OCI-LY7 (cell line): ENCODE results near the gene DUSP22. TPM values are rescaled to one million over a fixed set of nuclear protein-coding genes. Genes with fewer than 3 reads are reported as not detected.

ENCODE experiments used
- BruUV-seq: library from RNA; stranded (reverse); fragments of 400-500 nt; replicated peaks from 2 replicates; lab custom pipeline; 2021; lab: Mats Ljungman, UMichigan
- CTCF ChIA-PET: fragments of 300-600 bp; sonication (Branson Sonifier 250); formaldehyde crosslinking; loops from one replicate; lab custom pipeline; 2022; ENCODE audit warnings: antibody characterized with exemption; ENCODE audit not compliant: unreplicated experiment; lab: Charles Lee
- POLR2A ChIA-PET: fragments of 300-600 bp; sonication (Branson Sonifier 250); formaldehyde crosslinking; loops from one replicate; lab custom pipeline; 2022; ENCODE audit warnings: antibody characterized with exemption; lab: Charles Lee
- DNase-seq: peaks from one replicate; pipeline ENCODE4 v3.0.0-alpha.2; 2015; ENCODE audit warnings: low spot score
- H2AFZ ChIP-seq: fragments of 200-600 bp; sonication (generic), shearing (Covaris generic); 2 replicates; pipeline ENCODE4 v1.6.1; 2014; ENCODE audit warnings: mild to moderate bottlenecking, antibody characterized with exemption, low read length, moderate library complexity
- H3K27ac ChIP-seq: fragments of 200-600 bp; sonication (generic); 2 replicates; pipeline ENCODE4 v1.5.1; 2014; ENCODE audit warnings: mixed run types, low read depth, mild to moderate bottlenecking, moderate library complexity, low read length, inconsistent platforms; ENCODE audit not compliant: poor library complexity, severe bottlenecking
- H3K36me3 ChIP-seq: fragments of 200-600 bp; sonication (generic); 2 replicates; pipeline ENCODE4 v1.6.1; 2014; ENCODE audit warnings: mild to moderate bottlenecking, antibody characterized with exemption, low read length, moderate library complexity, mixed read lengths; ENCODE audit not compliant: insufficient read depth
- H3K4me1 ChIP-seq: fragments of 200-600 bp; sonication (generic); 2 replicates; pipeline ENCODE4 v1.5.1; 2014; ENCODE audit warnings: mild to moderate bottlenecking, low read length; ENCODE audit not compliant: insufficient read depth, poor library complexity, severe bottlenecking
- H3K4me2 ChIP-seq: fragments of 200-600 bp; sonication (generic); 2 replicates; pipeline ENCODE4 v1.6.1; 2014; ENCODE audit warnings: mild to moderate bottlenecking, low read length
- H3K4me3 ChIP-seq: fragments of 200-600 bp; sonication (generic); 2 replicates; pipeline ENCODE4 v1.5.1; 2014; ENCODE audit warnings: mild to moderate bottlenecking, low read depth, low read length; ENCODE audit not compliant: poor library complexity, severe bottlenecking
- H3K79me2 ChIP-seq: fragments of 200-600 bp; sonication (generic); 2 replicates; pipeline ENCODE4 v1.6.1; 2016; ENCODE audit warnings: low read depth, mild to moderate bottlenecking, low read length, moderate library complexity, mixed read lengths; ENCODE audit not compliant: insufficient read depth
- H3K9me2 ChIP-seq: fragments of 200-600 bp; sonication (generic); 2 replicates; pipeline ENCODE4 v1.6.1; 2016; ENCODE audit warnings: mild to moderate bottlenecking, low read length, mixed read lengths; ENCODE audit not compliant: insufficient read depth
- H3K9me3 ChIP-seq: fragments of 200-600 bp; sonication (generic); 2 replicates; pipeline ENCODE4 v1.6.1; 2014; ENCODE audit warnings: mild to moderate bottlenecking, mixed run types, low read length, mixed read lengths
- H4K20me1 ChIP-seq: fragments of 200-600 bp; sonication (generic); 2 replicates; pipeline ENCODE4 v1.6.1; 2014; ENCODE audit warnings: mild to moderate bottlenecking, antibody characterized with exemption, low read length, moderate library complexity, mixed read lengths; ENCODE audit not compliant: insufficient read depth
- EZH2phosphoT487 ChIP-seq: fragments of 200-600 bp; sonication (generic); IDR thresholded peaks from 2 replicates; pipeline ENCODE4 v1.6.1; 2018; ENCODE audit warnings: low read depth, borderline replicate concordance, mild to moderate bottlenecking, mixed run types, antibody characterized with exemption, low read length, moderate library complexity, mixed read lengths
- intact Hi-C: fragments of 100-400 bp; cut with micrococcal nuclease; formaldehyde crosslinking; loops from one replicate; pipeline ENCODE4 v1.10.0; 2022; ENCODE audit not compliant: unreplicated experiment
- total RNA-seq, 2 experiments: library from RNA; depleted of rRNA in 1 of 2; stranded (reverse); fragments of >200 nt in 1 of 2; shearing (Covaris generic) in 1 of 2; gene quantifications; 2 replicates each; pipeline ENCODE4 v1.2.3, GENCODE V29; 2014 to 2022
- TF ChIP-seq, protein P1 (sequence below): fragments of 200-600 bp; sonication (generic); conservative IDR thresholded peaks from 2 replicates; pipeline ENCODE4 v1.5.1; 2014; ENCODE audit warnings: mild to moderate bottlenecking, antibody characterized with exemption, low read length, moderate library complexity, mixed read lengths

The DUSP22 gene
- total RNA-seq, 2 experiments from 2014 or later: 149 to 171 TPM

GRCh38 chr6:281469-282103 lies 10.7 kb upstream of the DUSP22 start:
- H3K4me1 ChIP-seq: peaks cover 9% of the 10 kb centered on the region
- ChIA-PET CTCF (no interaction called here), POLR2A (no interaction called here)
- no TSS peak for BruUV-seq
- no peaks in the 10 kb centered on the region for H3K36me3 ChIP-seq
- no peak overlapping the region for H3K4me2 ChIP-seq
- H2AFZ ChIP-seq: no peak overlapping the region
- intact Hi-C loops: no loop called here
- no peaks in the 10 kb centered on the region for H3K9me2 ChIP-seq
- TF ChIP-seq EZH2phosphoT487: no peak
- TF ChIP-seq, protein P1, sequence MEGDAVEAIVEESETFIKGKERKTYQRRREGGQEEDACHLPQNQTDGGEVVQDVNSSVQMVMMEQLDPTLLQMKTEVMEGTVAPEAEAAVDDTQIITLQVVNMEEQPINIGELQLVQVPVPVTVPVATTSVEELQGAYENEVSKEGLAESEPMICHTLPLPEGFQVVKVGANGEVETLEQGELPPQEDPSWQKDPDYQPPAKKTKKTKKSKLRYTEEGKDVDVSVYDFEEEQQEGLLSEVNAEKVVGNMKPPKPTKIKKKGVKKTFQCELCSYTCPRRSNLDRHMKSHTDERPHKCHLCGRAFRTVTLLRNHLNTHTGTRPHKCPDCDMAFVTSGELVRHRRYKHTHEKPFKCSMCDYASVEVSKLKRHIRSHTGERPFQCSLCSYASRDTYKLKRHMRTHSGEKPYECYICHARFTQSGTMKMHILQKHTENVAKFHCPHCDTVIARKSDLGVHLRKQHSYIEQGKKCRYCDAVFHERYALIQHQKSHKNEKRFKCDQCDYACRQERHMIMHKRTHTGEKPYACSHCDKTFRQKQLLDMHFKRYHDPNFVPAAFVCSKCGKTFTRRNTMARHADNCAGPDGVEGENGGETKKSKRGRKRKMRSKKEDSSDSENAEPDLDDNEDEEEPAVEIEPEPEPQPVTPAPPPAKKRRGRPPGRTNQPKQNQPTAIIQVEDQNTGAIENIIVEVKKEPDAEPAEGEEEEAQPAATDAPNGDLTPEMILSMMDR: no peak
- no peaks in the 10 kb centered on the region for H4K20me1 ChIP-seq
- no peak overlapping the region for H3K4me3 ChIP-seq
- H3K79me2 ChIP-seq: no peaks in the 10 kb centered on the region
- no peak overlapping the region for H3K27ac ChIP-seq
- no peak for DNase-seq
- H3K9me3 ChIP-seq: no peaks in the 10 kb centered on the region

DNA sequence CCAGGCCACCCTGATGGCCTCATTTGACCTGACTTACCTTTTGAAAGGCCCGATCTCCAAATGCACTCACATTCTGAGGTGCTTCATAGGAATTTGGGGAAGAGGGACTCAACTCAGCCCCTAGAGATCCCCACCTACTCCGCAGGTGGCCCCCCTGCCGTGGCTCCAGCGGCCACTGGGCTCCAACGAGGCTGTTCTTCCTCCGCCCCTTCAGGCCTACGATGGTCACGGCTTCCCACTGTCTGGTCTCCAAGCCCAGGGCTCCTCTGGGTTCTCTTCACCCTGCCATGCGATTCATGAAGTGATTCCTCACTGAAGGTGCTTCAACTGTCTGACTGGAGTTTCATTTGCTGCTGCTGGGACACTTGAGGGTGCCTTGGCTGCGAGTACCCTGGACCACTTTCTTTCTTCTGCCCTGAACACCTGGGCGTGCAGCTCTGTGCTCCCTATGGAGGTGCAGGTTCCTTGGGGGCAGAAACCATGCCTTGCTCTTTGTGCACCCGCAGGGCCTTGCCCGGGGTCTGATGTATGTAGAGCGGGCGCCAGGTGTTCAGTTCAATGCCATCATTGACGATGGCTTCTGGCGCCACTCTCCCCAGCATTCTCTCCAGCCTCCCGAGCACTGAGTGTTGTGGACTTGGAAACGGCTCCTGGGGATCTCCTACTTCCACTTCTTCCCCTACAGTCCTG lies 10.0 kb upstream of the DUSP22 start:
- BruUV-seq: no TSS peak

More for the DNA sequence above, 10.0 kb upstream of the DUSP22 start:
- intact Hi-C loops: no loop called here
- no peak overlapping the region for H3K4me2 ChIP-seq
- H3K9me2 ChIP-seq: no peaks in the 10 kb centered on the region
- ChIA-PET POLR2A (no interaction called here), CTCF (no interaction called here)
- no peaks in the 10 kb centered on the region for H3K79me2 ChIP-seq
- peaks cover 17% of the 10 kb centered on the region for H3K4me1 ChIP-seq
- no peaks in the 10 kb centered on the region for H3K36me3 ChIP-seq
- no peak overlapping the region for H2AFZ ChIP-seq
- H3K27ac ChIP-seq: no peak overlapping the region
- no peaks in the 10 kb centered on the region for H3K9me3 ChIP-seq
- no peak overlapping the region for H3K4me3 ChIP-seq
- no peak for TF ChIP-seq EZH2phosphoT487
- TF ChIP-seq, protein P1: no peak
- no peaks in the 10 kb centered on the region for H4K20me1 ChIP-seq
- no peak for DNase-seq
